ACC112 (cell line): ENCODE data around the gene ITPRIPL1.

Experiments
- H2AFZ ChIP-seq: fragments of 200-600 bp; sonication (generic); one replicate; pipeline ENCODE4 v1.6.0; 2017; ENCODE audit warnings: antibody characterized with exemption, low read length; ENCODE audit not compliant: unreplicated experiment
- H3K27ac ChIP-seq: fragments of 200-600 bp; sonication (generic); 2 replicates; pipeline ENCODE4 v1.5.1; 2014; ENCODE audit warnings: low read depth, mild to moderate bottlenecking, antibody characterized with exemption, low read length, moderate library complexity
- H3K27me3 ChIP-seq: fragments of 200-600 bp; sonication (generic); 2 replicates; pipeline ENCODE4 v1.6.1; 2014; ENCODE audit warnings: mild to moderate bottlenecking, antibody characterized with exemption, low read length, moderate library complexity, mixed read lengths; ENCODE audit not compliant: insufficient read depth
- H3K36me3 ChIP-seq: fragments of 200-600 bp; sonication (generic); 2 replicates; pipeline ENCODE4 v1.6.1; 2016; ENCODE audit warnings: mild to moderate bottlenecking, antibody characterized with exemption, low read length, moderate library complexity, mixed read lengths; ENCODE audit not compliant: insufficient read depth
- H3K4me1 ChIP-seq: fragments of 200-600 bp; sonication (generic); one replicate; pipeline ENCODE4 v1.6.1; 2016; ENCODE audit warnings: low read length, mixed read lengths; ENCODE audit not compliant: insufficient read depth, unreplicated experiment, control insufficient read depth
- H3K4me3 ChIP-seq: fragments of 200-600 bp; sonication (generic); 2 replicates; pipeline ENCODE4 v1.5.1; 2014; ENCODE audit warnings: mild to moderate bottlenecking, low read depth, low read length
- H3K79me2 ChIP-seq: fragments of 200-600 bp; sonication (generic); one replicate; pipeline ENCODE4 v1.6.0; 2016; ENCODE audit warnings: low read length; ENCODE audit not compliant: control insufficient read depth, unreplicated experiment, insufficient read depth

The ITPRIPL1 gene

GRCh38 chr2:96320728-96321622 is 4.1 kb upstream of the ITPRIPL1 start:
- Histone ChIP-seq H3K27ac (no peak overlapping the region), H3K4me3 (peak overlapping the region; percentile 86), H3K4me1 (peaks cover 13% of the 10 kb centered on the region), H2AFZ (peak overlapping the region; percentile 89), H3K79me2 (no peaks in the 10 kb centered on the region), H3K27me3 (peaks cover 31% of the 10 kb centered on the region), H3K36me3 (no peaks in the 10 kb centered on the region)

DNA sequence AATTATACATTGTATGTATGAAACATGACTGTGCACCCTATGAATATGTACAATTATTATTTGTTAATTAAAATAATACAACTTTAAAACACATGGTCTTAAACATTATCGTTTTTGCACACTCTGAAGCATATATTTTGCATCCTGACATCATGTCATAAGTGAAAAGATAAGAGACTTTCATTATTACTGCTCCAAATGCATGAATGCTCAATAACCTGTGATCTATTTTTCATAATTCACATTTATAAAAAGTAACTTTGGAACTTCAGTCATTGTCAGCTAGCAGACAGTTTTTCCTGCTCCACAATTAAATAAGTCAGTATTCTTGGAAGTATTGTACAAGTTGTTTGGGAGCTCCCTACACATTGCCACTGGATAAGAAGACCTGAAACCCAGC is 1.3 kb upstream of the ITPRIPL1 start:
- Histone ChIP-seq H3K27ac (no peak overlapping the region), H3K4me3 (no peak overlapping the region), H3K27me3 (peaks cover 39% of the 10 kb centered on the region), H3K79me2 (no peaks in the 10 kb centered on the region), H2AFZ (no peak overlapping the region), H3K4me1 (peaks cover 9% of the 10 kb centered on the region), H3K36me3 (no peaks in the 10 kb centered on the region)

DNA sequence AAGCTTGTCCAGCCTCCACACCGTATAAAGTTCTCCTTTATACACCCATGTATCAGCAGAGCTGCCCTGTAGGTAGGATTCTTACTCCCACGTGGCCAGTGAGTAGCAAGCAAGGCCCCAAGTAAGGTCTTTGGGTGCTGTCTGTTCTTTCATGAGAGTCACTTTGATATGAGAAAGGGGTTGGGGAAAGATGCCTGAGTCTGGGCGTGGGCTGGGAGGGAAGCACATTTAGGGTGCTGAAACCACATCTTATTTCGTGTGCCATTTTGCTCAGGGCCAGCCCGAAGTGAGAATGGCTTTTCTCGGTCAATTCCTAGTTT is 436 bp upstream of the ITPRIPL1 start:
- H3K79me2 ChIP-seq = no peaks in the 10 kb centered on the region

DNA sequence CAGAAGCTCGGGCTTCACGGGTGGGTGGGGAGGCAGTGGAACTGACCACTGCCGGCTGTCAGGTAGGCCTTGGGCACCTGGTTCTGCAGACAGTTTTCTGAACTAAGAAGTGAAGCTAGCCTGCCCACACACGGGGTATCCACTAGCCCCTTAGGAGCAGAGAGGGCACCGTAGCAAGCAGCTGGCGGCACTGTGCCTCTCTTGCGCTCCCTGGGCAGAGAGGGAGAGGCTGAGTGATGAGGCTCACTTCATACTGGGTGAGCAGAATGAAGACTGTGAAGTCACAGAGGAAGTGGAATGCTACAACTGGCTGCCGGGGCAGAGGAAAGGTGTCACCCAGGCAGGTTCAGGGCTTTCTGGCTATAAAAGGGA is 753 bp downstream of the ITPRIPL1 start:
- no peak overlapping the region for H3K27ac ChIP-seq
- no peak overlapping the region for H2AFZ ChIP-seq
- no peaks in the 10 kb centered on the region for H3K36me3 ChIP-seq
- peaks cover 39% of the 10 kb centered on the region for H3K27me3 ChIP-seq
- peak overlapping the region; percentile 47 for H3K4me3 ChIP-seq
- no peaks in the 10 kb centered on the region for H3K79me2 ChIP-seq
- peaks cover 19% of the 10 kb centered on the region for H3K4me1 ChIP-seq

More for the DNA sequence above, 436 bp upstream of the ITPRIPL1 start:
- no peak overlapping the region for H3K27ac ChIP-seq
- H2AFZ ChIP-seq = no peak overlapping the region
- no peak overlapping the region for H3K4me3 ChIP-seq
- peaks cover 12% of the 10 kb centered on the region for H3K4me1 ChIP-seq
- H3K27me3 ChIP-seq = peaks cover 39% of the 10 kb centered on the region
- no peaks in the 10 kb centered on the region for H3K36me3 ChIP-seq

GRCh38 chr2:96326564-96326963 is 1.4 kb downstream of the ITPRIPL1 start:
- no peak overlapping the region for H3K27ac ChIP-seq
- H3K27me3 ChIP-seq = peaks cover 39% of the 10 kb centered on the region
- peaks cover 19% of the 10 kb centered on the region for H3K4me1 ChIP-seq
- no peaks in the 10 kb centered on the region for H3K79me2 ChIP-seq
- no peaks in the 10 kb centered on the region for H3K36me3 ChIP-seq
- no peak overlapping the region for H2AFZ ChIP-seq
- H3K4me3 ChIP-seq = no peak overlapping the region

DNA sequence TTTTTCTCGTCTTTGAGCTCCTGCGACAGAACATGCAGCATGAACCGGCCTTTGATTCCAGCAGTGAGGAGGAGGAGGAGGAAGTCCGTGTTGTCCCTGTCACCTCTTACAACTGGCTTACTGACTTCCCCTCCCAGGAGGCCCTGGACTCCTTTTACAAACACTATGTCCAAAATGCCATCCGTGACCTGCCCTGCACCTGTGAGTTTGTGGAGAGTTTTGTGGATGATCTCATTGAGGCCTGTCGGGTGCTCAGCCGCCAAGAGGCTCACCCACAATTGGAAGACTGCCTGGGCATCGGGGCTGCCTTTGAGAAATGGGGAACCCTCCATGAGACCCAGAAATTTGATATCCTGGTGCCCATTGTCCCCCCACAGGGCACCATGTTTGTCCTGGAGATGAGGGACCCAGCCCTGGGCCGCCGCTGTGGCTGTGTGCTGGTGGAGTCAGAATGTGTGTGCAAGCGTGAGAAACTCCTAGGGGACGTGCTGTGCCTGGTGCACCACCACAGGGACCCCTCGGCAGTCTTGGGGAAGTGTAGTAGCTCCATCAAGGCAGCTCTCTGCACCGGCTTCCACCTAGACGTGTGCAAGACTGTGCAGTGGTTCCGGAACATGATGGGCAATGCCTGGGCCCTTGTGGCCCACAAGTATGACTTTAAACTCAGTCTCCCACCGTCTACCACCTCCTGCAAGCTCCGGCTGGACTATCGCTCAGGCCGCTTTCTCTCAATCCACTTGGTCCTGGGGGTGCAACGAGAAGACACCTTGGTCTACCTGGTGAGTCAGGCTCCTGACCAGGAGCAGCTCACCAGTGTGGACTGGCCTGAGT is 2.1 kb downstream of the ITPRIPL1 start:
- Histone ChIP-seq H3K4me3 (no peak overlapping the region), H3K4me1 (peaks cover 19% of the 10 kb centered on the region), H3K27ac (no peak overlapping the region), H3K79me2 (no peaks in the 10 kb centered on the region), H3K27me3 (peaks cover 39% of the 10 kb centered on the region), H2AFZ (no peak overlapping the region), H3K36me3 (no peaks in the 10 kb centered on the region)

GRCh38 chr2:96329456-96329855 is 4.3 kb downstream of the ITPRIPL1 start:
- Histone ChIP-seq H3K27me3 (peaks cover 23% of the 10 kb centered on the region), H2AFZ (no peak overlapping the region), H3K4me3 (no peak overlapping the region), H3K36me3 (no peaks in the 10 kb centered on the region), H3K27ac (peak overlapping the region; percentile 66), H3K79me2 (peaks cover under 1% of the 10 kb centered on the region), H3K4me1 (peaks cover 20% of the 10 kb centered on the region)

DNA sequence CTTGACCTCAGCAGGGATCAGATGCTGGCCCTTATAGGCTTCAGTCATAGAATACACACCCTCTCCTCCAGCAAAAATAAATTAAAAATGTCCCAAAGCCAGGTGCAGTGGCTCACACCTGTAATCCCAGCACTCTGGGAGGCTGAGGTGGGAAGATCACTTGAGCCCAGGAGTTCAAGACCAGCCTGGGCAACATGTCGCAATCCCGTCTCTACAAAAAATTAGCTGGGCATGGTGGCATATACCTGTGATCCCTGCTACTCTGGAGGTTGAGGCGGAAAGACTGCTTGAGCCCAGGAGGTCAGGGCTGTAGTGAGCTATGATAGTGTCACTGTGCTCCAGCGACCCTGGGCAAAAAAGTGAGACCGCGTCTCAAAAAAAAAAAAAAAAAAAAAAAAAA is 4.8 kb downstream of the ITPRIPL1 start:
- H3K27me3 ChIP-seq = peaks cover 19% of the 10 kb centered on the region
- H3K27ac ChIP-seq = peak overlapping the region; percentile 66
- H2AFZ ChIP-seq = no peak overlapping the region
- H3K36me3 ChIP-seq = no peaks in the 10 kb centered on the region
- H3K4me3 ChIP-seq = no peak overlapping the region
- H3K4me1 ChIP-seq = peaks cover 23% of the 10 kb centered on the region
- H3K79me2 ChIP-seq = peaks cover 3% of the 10 kb centered on the region

GRCh38 chr2:96330407-96330806 is 5.3 kb downstream of the ITPRIPL1 start:
- Histone ChIP-seq H3K27ac (peak overlapping the region; percentile 66), H3K79me2 (peaks cover 3% of the 10 kb centered on the region), H3K4me3 (no peak overlapping the region), H3K36me3 (no peaks in the 10 kb centered on the region), H3K4me1 (peaks cover 23% of the 10 kb centered on the region), H3K27me3 (peaks cover 14% of the 10 kb centered on the region), H2AFZ (no peak overlapping the region)

GRCh38 chr2:96333708-96334107 is 8.6 kb downstream of the ITPRIPL1 start:
- no peak overlapping the region for H2AFZ ChIP-seq
- peaks cover 34% of the 10 kb centered on the region for H3K4me1 ChIP-seq
- no peaks in the 10 kb centered on the region for H3K36me3 ChIP-seq
- no peak overlapping the region for H3K27ac ChIP-seq
- no peak overlapping the region for H3K4me3 ChIP-seq
- no peaks in the 10 kb centered on the region for H3K27me3 ChIP-seq
- peaks cover 29% of the 10 kb centered on the region for H3K79me2 ChIP-seq
